SK-N-SH treated with all-trans-retinoic acid at 6 μM for 48 hours (cell line): ENCODE measurements around the gene OR2AK2.

Source experiments
- ATAC-seq: fragments of 200-7000 bp; cut with Tn5 transposase; 3 replicates; pipeline ENCODE4 v1.9.1; 2020; ENCODE audit warnings: mild to moderate bottlenecking, moderate library complexity
- ARNTL ChIP-seq: fragments of 450-650 bp; formaldehyde crosslinking; IDR thresholded peaks from 2 replicates; pipeline ENCODE4 v1.5.0; 2020; ENCODE audit warnings: low read depth, mild to moderate bottlenecking, moderate library complexity, borderline replicate concordance
- BACH2 ChIP-seq: fragments of 250-450 bp; sonication (Bioruptor Pico); IDR thresholded peaks from 2 replicates; pipeline ENCODE4 v1.9.0; 2021; ENCODE audit warnings: mild to moderate bottlenecking, borderline replicate concordance
- CSDC2 ChIP-seq: fragments of 250-450 bp; sonication (Bioruptor Pico); IDR thresholded peaks from 2 replicates; pipeline ENCODE4 v1.5.0; 2020; ENCODE audit warnings: mild to moderate bottlenecking, moderate library complexity
- ESRRG ChIP-seq: fragments of 250-450 bp; sonication (Bioruptor Pico); IDR thresholded peaks from 2 replicates; pipeline ENCODE4 v1.6.1; 2021; ENCODE audit warnings: mild to moderate bottlenecking
- ISL1 ChIP-seq: fragments of 250-450 bp; sonication (Bioruptor Pico); IDR thresholded peaks from 2 replicates; pipeline ENCODE4 v2.1.2; 2022; ENCODE audit warnings: mild to moderate bottlenecking, moderate library complexity
- OSR1 ChIP-seq: fragments of 250-450 bp; sonication (Bioruptor Pico); IDR thresholded peaks from 2 replicates; pipeline ENCODE4 v1.8.0; 2022; ENCODE audit warnings: moderate library complexity, mild to moderate bottlenecking, inconsistent platforms
- PPARA ChIP-seq: fragments of 250-450 bp; sonication (Bioruptor Pico); IDR thresholded peaks from 2 replicates; pipeline ENCODE4 v1.5.0; 2020; ENCODE audit warnings: mild to moderate bottlenecking, borderline replicate concordance
- RARB ChIP-seq: fragments of 250-450 bp; sonication (Bioruptor Pico); IDR thresholded peaks from 2 replicates; pipeline ENCODE4 v1.8.0; 2021; ENCODE audit warnings: mild to moderate bottlenecking, moderate library complexity
- SNAI2 ChIP-seq: fragments of 250-450 bp; sonication (Bioruptor Pico); IDR thresholded peaks from 2 replicates; pipeline ENCODE4 v1.5.0; 2020; ENCODE audit warnings: mild to moderate bottlenecking, moderate library complexity
- TCF4 ChIP-seq: fragments of 250-450 bp; sonication (Bioruptor Pico); IDR thresholded peaks from 2 replicates; pipeline ENCODE4 v1.8.0; 2021; ENCODE audit warnings: mild to moderate bottlenecking, moderate library complexity, borderline replicate concordance
- TOX ChIP-seq: fragments of 250-450 bp; sonication (Bioruptor Pico); IDR thresholded peaks from 2 replicates; pipeline ENCODE4 v1.8.0; 2021; ENCODE audit warnings: mild to moderate bottlenecking, moderate library complexity, borderline replicate concordance
- ZC3H10 ChIP-seq: fragments of 250-450 bp; sonication (Bioruptor Pico); IDR thresholded peaks from 2 replicates; pipeline ENCODE4 v1.5.1; 2021; ENCODE audit warnings: mild to moderate bottlenecking, moderate library complexity
- ZFP3 ChIP-seq: fragments of 250-450 bp; sonication (Bioruptor Pico); IDR thresholded peaks from 2 replicates; pipeline ENCODE4 v1.5.0; 2020; ENCODE audit warnings: mild to moderate bottlenecking, moderate library complexity
- ZFP30 ChIP-seq: fragments of 450-650 bp; formaldehyde crosslinking; IDR thresholded peaks from 2 replicates; pipeline ENCODE4 v1.5.0; 2022; ENCODE audit warnings: mild to moderate bottlenecking, moderate library complexity
- ZNF565 ChIP-seq: fragments of 450-650 bp; formaldehyde crosslinking; conservative IDR thresholded peaks from 2 replicates; pipeline ENCODE4 v1.5.0; 2020; ENCODE audit warnings: low read depth, mild to moderate bottlenecking, moderate library complexity
- ZNF70 ChIP-seq: fragments of 450-650 bp; formaldehyde crosslinking; IDR thresholded peaks from 2 replicates; pipeline ENCODE4 v1.5.0; 2020; ENCODE audit warnings: mild to moderate bottlenecking, moderate library complexity
- ZNF8 ChIP-seq: fragments of 450-650 bp; formaldehyde crosslinking; IDR thresholded peaks from 2 replicates; pipeline ENCODE4 v1.5.0; 2020; ENCODE audit warnings: mild to moderate bottlenecking, moderate library complexity
- TF ChIP-seq, protein P1 (sequence below): fragments of 250-450 bp; sonication (Bioruptor Pico); IDR thresholded peaks from 2 replicates; pipeline ENCODE4 v1.8.0; 2021; ENCODE audit warnings: low read depth, mild to moderate bottlenecking, moderate library complexity, borderline replicate concordance
- TF ChIP-seq, protein P2 (sequence below): fragments of 250-450 bp; sonication (Bioruptor Pico); IDR thresholded peaks from 2 replicates; pipeline ENCODE4 v1.5.0; 2020; ENCODE audit warnings: mild to moderate bottlenecking, moderate library complexity
- TF ChIP-seq, protein P3 (sequence below): fragments of 250-450 bp; sonication (Bioruptor Pico); IDR thresholded peaks from 2 replicates; pipeline ENCODE4 v1.5.1; 2020; ENCODE audit warnings: low read depth, mild to moderate bottlenecking, moderate library complexity
- TF ChIP-seq, protein P4 (sequence below): fragments of 250-450 bp; sonication (Bioruptor Pico); IDR thresholded peaks from 2 replicates; pipeline ENCODE4 v1.5.1; 2021; ENCODE audit warnings: mild to moderate bottlenecking, moderate library complexity
- TF ChIP-seq, protein P5 (sequence below): fragments of 250-450 bp; sonication (Bioruptor Pico); IDR thresholded peaks from 2 replicates; pipeline ENCODE4 v1.8.0; 2020; ENCODE audit warnings: mild to moderate bottlenecking, moderate library complexity, borderline replicate concordance

The OR2AK2 gene

DNA sequence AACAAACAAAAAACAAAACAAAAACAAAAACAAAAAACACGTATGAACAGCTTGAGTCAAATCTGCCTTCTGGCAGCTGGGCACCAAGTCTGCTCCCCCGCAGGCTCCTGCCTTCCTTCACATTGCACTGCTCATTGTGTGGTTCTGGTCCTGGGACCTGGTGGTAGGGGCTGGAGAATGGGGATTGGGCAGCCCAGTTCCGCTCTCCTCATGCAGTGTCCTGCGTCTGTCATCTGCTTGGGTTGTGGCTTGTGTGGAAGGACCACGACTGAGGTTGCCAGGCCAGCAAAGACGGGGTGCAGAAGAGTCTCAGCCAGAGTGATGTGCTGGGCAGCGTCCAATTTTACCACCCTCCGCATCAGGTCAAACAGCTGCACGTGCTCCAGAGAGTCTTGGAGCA, 29.3 kb upstream of the OR2AK2 start:
- ATAC-seq, result no peak
- TF ChIP-seq ZNF8 (CRISPR knock-in tag) (no peak), ZFP3 (CRISPR knock-in tag) (no peak), SNAI2 (CRISPR knock-in tag) (no peak), ESRRG (CRISPR knock-in tag) (no peak), TCF4 (CRISPR knock-in tag) (no peak), RARB (no peak), ISL1 (CRISPR knock-in tag) (no peak), ZFP30 (CRISPR knock-in tag) (no peak), ZNF565 (CRISPR knock-in tag) (no peak), CSDC2 (no peak), ZC3H10 (no peak), BACH2 (CRISPR knock-in tag) (no peak), ARNTL (CRISPR knock-in tag) (no peak), OSR1 (CRISPR knock-in tag) (no peak), PPARA (CRISPR knock-in tag) (no peak)
- TF ChIP-seq, protein P1, sequence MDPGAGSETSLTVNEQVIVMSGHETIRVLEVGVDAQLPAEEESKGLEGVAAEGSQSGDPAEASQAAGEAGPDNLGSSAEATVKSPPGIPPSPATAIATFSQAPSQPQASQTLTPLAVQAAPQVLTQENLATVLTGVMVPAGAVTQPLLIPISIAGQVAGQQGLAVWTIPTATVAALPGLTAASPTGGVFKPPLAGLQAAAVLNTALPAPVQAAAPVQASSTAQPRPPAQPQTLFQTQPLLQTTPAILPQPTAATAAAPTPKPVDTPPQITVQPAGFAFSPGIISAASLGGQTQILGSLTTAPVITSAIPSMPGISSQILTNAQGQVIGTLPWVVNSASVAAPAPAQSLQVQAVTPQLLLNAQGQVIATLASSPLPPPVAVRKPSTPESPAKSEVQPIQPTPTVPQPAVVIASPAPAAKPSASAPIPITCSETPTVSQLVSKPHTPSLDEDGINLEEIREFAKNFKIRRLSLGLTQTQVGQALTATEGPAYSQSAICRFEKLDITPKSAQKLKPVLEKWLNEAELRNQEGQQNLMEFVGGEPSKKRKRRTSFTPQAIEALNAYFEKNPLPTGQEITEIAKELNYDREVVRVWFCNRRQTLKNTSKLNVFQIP (CRISPR knock-in tag), result no peak
- TF ChIP-seq, protein P2, sequence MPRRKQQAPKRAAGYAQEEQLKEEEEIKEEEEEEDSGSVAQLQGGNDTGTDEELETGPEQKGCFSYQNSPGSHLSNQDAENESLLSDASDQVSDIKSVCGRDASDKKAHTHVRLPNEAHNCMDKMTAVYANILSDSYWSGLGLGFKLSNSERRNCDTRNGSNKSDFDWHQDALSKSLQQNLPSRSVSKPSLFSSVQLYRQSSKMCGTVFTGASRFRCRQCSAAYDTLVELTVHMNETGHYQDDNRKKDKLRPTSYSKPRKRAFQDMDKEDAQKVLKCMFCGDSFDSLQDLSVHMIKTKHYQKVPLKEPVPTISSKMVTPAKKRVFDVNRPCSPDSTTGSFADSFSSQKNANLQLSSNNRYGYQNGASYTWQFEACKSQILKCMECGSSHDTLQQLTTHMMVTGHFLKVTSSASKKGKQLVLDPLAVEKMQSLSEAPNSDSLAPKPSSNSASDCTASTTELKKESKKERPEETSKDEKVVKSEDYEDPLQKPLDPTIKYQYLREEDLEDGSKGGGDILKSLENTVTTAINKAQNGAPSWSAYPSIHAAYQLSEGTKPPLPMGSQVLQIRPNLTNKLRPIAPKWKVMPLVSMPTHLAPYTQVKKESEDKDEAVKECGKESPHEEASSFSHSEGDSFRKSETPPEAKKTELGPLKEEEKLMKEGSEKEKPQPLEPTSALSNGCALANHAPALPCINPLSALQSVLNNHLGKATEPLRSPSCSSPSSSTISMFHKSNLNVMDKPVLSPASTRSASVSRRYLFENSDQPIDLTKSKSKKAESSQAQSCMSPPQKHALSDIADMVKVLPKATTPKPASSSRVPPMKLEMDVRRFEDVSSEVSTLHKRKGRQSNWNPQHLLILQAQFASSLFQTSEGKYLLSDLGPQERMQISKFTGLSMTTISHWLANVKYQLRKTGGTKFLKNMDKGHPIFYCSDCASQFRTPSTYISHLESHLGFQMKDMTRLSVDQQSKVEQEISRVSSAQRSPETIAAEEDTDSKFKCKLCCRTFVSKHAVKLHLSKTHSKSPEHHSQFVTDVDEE (CRISPR knock-in tag), result no peak
- TF ChIP-seq, protein P3, sequence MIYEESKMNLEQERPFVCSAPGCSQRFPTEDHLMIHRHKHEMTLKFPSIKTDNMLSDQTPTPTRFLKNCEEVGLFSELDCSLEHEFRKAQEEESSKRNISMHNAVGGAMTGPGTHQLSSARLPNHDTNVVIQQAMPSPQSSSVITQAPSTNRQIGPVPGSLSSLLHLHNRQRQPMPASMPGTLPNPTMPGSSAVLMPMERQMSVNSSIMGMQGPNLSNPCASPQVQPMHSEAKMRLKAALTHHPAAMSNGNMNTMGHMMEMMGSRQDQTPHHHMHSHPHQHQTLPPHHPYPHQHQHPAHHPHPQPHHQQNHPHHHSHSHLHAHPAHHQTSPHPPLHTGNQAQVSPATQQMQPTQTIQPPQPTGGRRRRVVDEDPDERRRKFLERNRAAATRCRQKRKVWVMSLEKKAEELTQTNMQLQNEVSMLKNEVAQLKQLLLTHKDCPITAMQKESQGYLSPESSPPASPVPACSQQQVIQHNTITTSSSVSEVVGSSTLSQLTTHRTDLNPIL (CRISPR knock-in tag), result no peak
- TF ChIP-seq, protein P4, sequence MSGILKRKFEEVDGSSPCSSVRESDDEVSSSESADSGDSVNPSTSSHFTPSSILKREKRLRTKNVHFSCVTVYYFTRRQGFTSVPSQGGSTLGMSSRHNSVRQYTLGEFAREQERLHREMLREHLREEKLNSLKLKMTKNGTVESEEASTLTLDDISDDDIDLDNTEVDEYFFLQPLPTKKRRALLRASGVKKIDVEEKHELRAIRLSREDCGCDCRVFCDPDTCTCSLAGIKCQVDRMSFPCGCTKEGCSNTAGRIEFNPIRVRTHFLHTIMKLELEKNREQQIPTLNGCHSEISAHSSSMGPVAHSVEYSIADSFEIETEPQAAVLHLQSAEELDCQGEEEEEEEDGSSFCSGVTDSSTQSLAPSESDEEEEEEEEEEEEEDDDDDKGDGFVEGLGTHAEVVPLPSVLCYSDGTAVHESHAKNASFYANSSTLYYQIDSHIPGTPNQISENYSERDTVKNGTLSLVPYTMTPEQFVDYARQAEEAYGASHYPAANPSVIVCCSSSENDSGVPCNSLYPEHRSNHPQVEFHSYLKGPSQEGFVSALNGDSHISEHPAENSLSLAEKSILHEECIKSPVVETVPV (CRISPR knock-in tag), result no peak

DNA sequence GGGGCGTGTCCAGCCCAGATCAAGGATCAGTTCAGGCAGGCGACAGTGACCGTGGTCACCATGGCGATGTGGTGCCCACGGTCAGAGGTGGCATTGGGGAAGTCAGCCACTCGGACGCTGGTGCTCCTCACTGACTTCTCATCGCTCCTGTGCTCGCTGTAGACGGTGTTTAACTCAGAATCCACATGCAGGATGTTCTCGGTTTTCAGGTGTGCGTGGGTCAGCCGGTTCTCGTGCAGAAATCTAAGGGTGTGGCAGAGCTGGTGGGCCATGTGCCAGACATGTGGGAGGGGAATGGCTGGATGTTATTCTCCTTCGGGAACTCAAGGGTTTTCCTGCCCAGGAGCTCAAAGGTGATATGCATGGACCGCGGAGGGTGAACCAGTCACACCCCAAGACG, 28.6 kb upstream of the OR2AK2 start:
- no peak for ATAC-seq
- TF ChIP-seq OSR1 (CRISPR knock-in tag), result no peak
- TF ChIP-seq ZFP3 (CRISPR knock-in tag), result no peak
- TF ChIP-seq TCF4 (CRISPR knock-in tag), result no peak
- TF ChIP-seq, protein P5, sequence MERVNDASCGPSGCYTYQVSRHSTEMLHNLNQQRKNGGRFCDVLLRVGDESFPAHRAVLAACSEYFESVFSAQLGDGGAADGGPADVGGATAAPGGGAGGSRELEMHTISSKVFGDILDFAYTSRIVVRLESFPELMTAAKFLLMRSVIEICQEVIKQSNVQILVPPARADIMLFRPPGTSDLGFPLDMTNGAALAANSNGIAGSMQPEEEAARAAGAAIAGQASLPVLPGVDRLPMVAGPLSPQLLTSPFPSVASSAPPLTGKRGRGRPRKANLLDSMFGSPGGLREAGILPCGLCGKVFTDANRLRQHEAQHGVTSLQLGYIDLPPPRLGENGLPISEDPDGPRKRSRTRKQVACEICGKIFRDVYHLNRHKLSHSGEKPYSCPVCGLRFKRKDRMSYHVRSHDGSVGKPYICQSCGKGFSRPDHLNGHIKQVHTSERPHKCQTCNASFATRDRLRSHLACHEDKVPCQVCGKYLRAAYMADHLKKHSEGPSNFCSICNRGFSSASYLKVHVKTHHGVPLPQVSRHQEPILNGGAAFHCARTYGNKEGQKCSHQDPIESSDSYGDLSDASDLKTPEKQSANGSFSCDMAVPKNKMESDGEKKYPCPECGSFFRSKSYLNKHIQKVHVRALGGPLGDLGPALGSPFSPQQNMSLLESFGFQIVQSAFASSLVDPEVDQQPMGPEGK (CRISPR knock-in tag), result no peak
- TF ChIP-seq, protein P3 (CRISPR knock-in tag), result no peak
- no peak for TF ChIP-seq ISL1 (CRISPR knock-in tag)
- no peak for TF ChIP-seq BACH2 (CRISPR knock-in tag)
- no peak for TF ChIP-seq ARNTL (CRISPR knock-in tag)
- TF ChIP-seq TOX, result no peak
- TF ChIP-seq ZNF70 (CRISPR knock-in tag), result no peak
- no peak for TF ChIP-seq RARB
- no peak for TF ChIP-seq PPARA (CRISPR knock-in tag)
- no peak for TF ChIP-seq ZNF565 (CRISPR knock-in tag)
- no peak for TF ChIP-seq ESRRG (CRISPR knock-in tag)
- no peak for TF ChIP-seq ZNF8 (CRISPR knock-in tag)
- TF ChIP-seq, protein P1 (CRISPR knock-in tag), result no peak
- TF ChIP-seq, protein P4 (CRISPR knock-in tag), result no peak
- TF ChIP-seq, all 23 proteins: peak for 0

DNA sequence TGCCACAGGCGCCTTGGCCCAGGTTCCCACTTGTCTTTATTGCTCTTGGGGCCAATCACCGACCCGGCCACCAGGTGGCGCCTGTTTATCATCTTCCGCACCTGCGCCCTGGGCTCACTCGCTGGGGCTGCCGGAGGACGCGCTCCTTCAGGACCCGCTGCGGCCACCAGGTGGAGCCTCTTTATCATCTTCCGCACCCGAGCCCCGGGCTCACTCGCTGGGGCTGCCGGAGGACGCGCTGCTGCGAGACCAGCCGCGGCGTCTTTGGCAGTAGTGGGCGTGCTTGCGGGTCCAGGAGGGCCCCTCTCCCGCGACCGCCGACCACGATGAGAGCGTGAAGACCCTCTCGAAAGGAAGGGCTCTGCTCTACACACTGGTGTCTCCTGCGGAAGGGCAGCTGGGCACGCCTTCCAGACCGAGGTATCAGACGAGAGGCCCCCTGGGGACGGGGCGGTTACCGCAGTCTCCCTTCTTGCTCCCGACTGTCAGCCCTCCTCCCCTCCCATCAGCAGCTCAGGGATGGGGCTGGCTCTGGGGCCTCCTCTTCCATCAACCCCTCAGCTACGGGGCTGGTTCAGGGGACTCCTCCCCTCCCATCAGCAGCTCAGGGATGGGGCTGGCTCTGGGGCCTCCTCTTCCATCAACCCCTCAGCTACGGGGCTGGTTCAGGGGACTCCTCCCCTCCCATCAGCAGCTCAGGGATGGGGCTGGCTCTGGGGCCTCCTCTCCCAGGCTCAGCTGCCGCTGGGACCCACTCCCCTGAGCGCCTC, 27.9 kb upstream of the OR2AK2 start:
- ATAC-seq, result peak; percentile 99
